ENCODE results near the gene EEF1A2.
"Not testable (repeated sequence)": the region's sequence is repeated elsewhere in the genome, so short reads cannot be mapped to it uniquely, and the experiment has no call there.

DNA sequence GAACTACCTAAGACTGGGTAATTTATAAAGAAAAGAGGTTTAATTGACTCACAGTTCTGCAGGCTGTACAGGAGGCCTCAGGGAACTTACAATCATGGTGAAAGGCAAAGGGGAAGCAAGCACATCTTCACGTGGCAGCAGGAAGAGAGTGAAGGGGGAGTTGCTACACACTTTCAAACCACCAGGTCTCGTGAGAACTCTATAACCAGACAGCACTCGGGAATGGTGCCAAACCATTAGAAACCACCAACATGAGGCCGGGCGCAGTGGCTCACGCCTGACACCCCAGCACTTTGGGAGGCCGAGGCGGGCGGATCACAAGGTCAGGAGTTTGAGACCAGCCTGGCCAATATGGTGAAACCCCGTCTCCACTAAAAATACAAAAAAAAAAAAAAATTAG lies 15.6 kb upstream of the EEF1A2 start:
- TF ChIP-seq, protein P1, sequence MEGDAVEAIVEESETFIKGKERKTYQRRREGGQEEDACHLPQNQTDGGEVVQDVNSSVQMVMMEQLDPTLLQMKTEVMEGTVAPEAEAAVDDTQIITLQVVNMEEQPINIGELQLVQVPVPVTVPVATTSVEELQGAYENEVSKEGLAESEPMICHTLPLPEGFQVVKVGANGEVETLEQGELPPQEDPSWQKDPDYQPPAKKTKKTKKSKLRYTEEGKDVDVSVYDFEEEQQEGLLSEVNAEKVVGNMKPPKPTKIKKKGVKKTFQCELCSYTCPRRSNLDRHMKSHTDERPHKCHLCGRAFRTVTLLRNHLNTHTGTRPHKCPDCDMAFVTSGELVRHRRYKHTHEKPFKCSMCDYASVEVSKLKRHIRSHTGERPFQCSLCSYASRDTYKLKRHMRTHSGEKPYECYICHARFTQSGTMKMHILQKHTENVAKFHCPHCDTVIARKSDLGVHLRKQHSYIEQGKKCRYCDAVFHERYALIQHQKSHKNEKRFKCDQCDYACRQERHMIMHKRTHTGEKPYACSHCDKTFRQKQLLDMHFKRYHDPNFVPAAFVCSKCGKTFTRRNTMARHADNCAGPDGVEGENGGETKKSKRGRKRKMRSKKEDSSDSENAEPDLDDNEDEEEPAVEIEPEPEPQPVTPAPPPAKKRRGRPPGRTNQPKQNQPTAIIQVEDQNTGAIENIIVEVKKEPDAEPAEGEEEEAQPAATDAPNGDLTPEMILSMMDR (IDR thresholded peaks at IDR 0.05; ENCODE audit: low read length) = not testable (repeated sequence)
- not testable (repeated sequence) for TF ChIP-seq EZH2 (IDR thresholded peaks at IDR 0.05; ENCODE audit: borderline replicate concordance, low read length)

Measured in OCI-LY1 (cell line).